ENCODE results near the gene OXCT1.

OXCT1 gene

DNA sequence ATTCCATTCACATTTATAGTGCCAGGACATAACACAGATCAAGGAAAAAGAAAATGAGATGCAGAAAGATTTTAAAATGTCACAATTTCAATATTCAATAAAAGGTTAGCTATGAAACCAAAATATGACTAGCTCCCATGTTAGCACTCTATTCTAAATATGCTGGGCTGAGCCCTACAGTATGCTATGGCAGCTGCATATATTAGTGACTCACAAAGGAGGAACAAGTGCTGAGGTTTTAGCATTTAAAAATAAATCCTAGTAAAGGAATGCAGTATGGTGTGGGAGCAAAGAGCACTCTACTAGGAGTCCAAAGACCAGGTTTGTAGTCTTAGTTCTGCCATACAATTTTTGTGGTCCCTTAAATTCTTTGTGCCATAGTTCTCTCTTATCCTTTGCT, 118.4 kb downstream of the OXCT1 start:
- TF ChIP-seq FOXP2 (optimal IDR thresholded peaks at IDR 0.05; ENCODE audit: borderline replicate concordance, extremely low read depth, extremely low read length, insufficient read depth) (no peak), POLR2AphosphoS5 (IDR thresholded peaks at IDR 0.05; ENCODE audit: low read depth, low read length) (no peak), REST (IDR thresholded peaks at IDR 0.05; ENCODE audit: insufficient read depth in 1 of 2, low read depth in 2 of 2, low read length in 2 of 2) (no peak), TAF1 (IDR thresholded peaks at IDR 0.05; ENCODE audit: borderline replicate concordance, insufficient read depth, low read length) (no peak), SIN3A (IDR thresholded peaks at IDR 0.05; ENCODE audit: borderline replicate concordance, insufficient read depth, low read length) (no peak)

GRCh38 chr5:41748631-41749030, 121.6 kb downstream of the OXCT1 start:
- TF ChIP-seq SIN3A (IDR thresholded peaks at IDR 0.05; ENCODE audit: borderline replicate concordance, insufficient read depth, low read length), result no peak
- no peak for TF ChIP-seq FOXP2 (optimal IDR thresholded peaks at IDR 0.05; ENCODE audit: borderline replicate concordance, extremely low read depth, extremely low read length, insufficient read depth)
- no peak for TF ChIP-seq TAF1 (IDR thresholded peaks at IDR 0.05; ENCODE audit: borderline replicate concordance, insufficient read depth, low read length)
- no peak for TF ChIP-seq POLR2AphosphoS5 (IDR thresholded peaks at IDR 0.05; ENCODE audit: low read depth, low read length)
- no peak for TF ChIP-seq REST (IDR thresholded peaks at IDR 0.05; ENCODE audit: insufficient read depth in 1 of 2, low read depth in 2 of 2, low read length in 2 of 2)

GRCh38 chr5:41747708-41748107, 122.5 kb downstream of the OXCT1 start:
- TF ChIP-seq REST (IDR thresholded peaks at IDR 0.05; ENCODE audit: insufficient read depth in 1 of 2, low read depth in 2 of 2, low read length in 2 of 2), result no peak
- no peak for TF ChIP-seq FOXP2 (optimal IDR thresholded peaks at IDR 0.05; ENCODE audit: borderline replicate concordance, extremely low read depth, extremely low read length, insufficient read depth)
- no peak for TF ChIP-seq SIN3A (IDR thresholded peaks at IDR 0.05; ENCODE audit: borderline replicate concordance, insufficient read depth, low read length)

GRCh38 chr5:41747301-41747700, 122.9 kb downstream of the OXCT1 start:
- TF ChIP-seq POLR2AphosphoS5 (IDR thresholded peaks at IDR 0.05; ENCODE audit: low read depth, low read length), result no peak
- no peak for TF ChIP-seq SIN3A (IDR thresholded peaks at IDR 0.05; ENCODE audit: borderline replicate concordance, insufficient read depth, low read length)
- TF ChIP-seq REST (IDR thresholded peaks at IDR 0.05; ENCODE audit: insufficient read depth in 1 of 2, low read depth in 2 of 2, low read length in 2 of 2), result no peak
- TF ChIP-seq FOXP2 (optimal IDR thresholded peaks at IDR 0.05; ENCODE audit: borderline replicate concordance, extremely low read depth, extremely low read length, insufficient read depth), result no peak
- TF ChIP-seq TAF1 (IDR thresholded peaks at IDR 0.05; ENCODE audit: borderline replicate concordance, insufficient read depth, low read length), result no peak

DNA sequence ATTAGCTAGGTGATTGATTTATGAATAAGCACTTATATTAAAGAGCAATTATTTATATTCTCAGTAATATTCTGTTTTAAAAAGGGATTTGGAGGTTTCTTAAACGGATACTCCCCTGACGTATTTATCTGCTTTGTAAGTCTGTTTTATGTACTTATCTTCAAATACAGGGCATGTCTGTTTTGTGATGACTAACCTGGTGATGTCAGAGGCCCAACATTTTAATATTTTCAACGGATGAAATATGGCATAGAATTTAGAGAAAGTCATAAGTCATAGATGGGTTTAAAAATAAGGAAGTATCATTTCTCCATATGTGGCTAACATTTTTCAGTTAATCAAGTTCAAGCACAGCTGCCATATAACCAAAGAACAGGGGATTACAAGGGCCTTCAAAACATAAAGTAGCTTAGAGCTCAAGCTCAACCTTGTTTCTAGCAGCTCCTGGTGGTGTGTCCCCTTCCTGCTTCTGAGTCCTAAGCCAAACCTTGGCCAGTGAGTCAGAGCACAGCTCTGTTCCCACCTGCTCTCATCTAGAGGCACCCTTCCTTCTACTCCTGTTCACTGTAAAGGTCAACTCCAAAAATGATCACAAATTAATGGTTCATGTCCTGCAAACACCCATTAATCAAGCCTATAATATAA, 131.4 kb downstream of the OXCT1 start:
- TF ChIP-seq FOXP2 (optimal IDR thresholded peaks at IDR 0.05; ENCODE audit: borderline replicate concordance, extremely low read depth, extremely low read length, insufficient read depth) (no peak), TAF1 (IDR thresholded peaks at IDR 0.05; ENCODE audit: borderline replicate concordance, insufficient read depth, low read length) (no peak), SIN3A (IDR thresholded peaks at IDR 0.05; ENCODE audit: borderline replicate concordance, insufficient read depth, low read length) (no peak), REST (IDR thresholded peaks at IDR 0.05; ENCODE audit: insufficient read depth in 1 of 2, low read depth in 2 of 2, low read length in 2 of 2) (no peak), POLR2AphosphoS5 (IDR thresholded peaks at IDR 0.05; ENCODE audit: low read depth, low read length) (no peak)

All from PFSK-1 (cell line).